H9 (cell line): Measurements from ENCODE around the gene CLIP1. TPM values are rescaled to one million over a fixed set of nuclear protein-coding genes. Genes with fewer than 3 reads are reported as not detected.

Source experiments
- DNase-seq: peaks from one replicate; pipeline ENCODE4 v3.0.0-alpha.2; 2017
- H2AFZ ChIP-seq: one replicate; pipeline ENCODE4 v1.6.1; 2013; ENCODE audit warnings: mild to moderate bottlenecking, low read length, control low read depth, moderate library complexity
- H2AK5ac ChIP-seq: 2 replicates; pipeline ENCODE4 v1.6.1; 2013; ENCODE audit warnings: low read length, control low read depth, mixed read lengths; ENCODE audit not compliant: insufficient read length
- H2BK120ac ChIP-seq: one replicate; pipeline ENCODE4 v1.6.1; 2013; ENCODE audit warnings: low read depth, mild to moderate bottlenecking, low read length, control low read depth, inconsistent platforms; ENCODE audit not compliant: poor library complexity, severe bottlenecking
- H2BK12ac ChIP-seq: 2 replicates; pipeline ENCODE4 v1.6.1; 2013; ENCODE audit warnings: low read length, control low read depth, mixed read lengths, low read depth; ENCODE audit not compliant: insufficient read length
- H2BK15ac ChIP-seq: 2 replicates; pipeline ENCODE4 v1.6.1; 2013; ENCODE audit warnings: low read depth, low read length, control low read depth
- H2BK20ac ChIP-seq: one replicate; pipeline ENCODE4 v1.6.1; 2013; ENCODE audit warnings: low read depth, mild to moderate bottlenecking, low read length, control low read depth, inconsistent platforms; ENCODE audit not compliant: poor library complexity, severe bottlenecking
- H2BK5ac ChIP-seq: 2 replicates; pipeline ENCODE4 v1.6.1; 2013; ENCODE audit warnings: low read length, control low read depth, mixed read lengths; ENCODE audit not compliant: insufficient read length
- H3K14ac ChIP-seq: 2 replicates; pipeline ENCODE4 v1.6.1; 2013; ENCODE audit warnings: low read length, control low read depth; ENCODE audit not compliant: insufficient read depth
- H3K18ac ChIP-seq: 2 replicates; pipeline ENCODE4 v1.6.1; 2013; ENCODE audit warnings: low read depth, mild to moderate bottlenecking, mixed read lengths, low read length, control low read depth; ENCODE audit not compliant: insufficient read length
- H3K23ac ChIP-seq: 2 replicates; pipeline ENCODE4 v1.6.1; 2013; ENCODE audit warnings: low read length, control low read depth, mixed read lengths, low read depth; ENCODE audit not compliant: insufficient read length
- H3K23me2 ChIP-seq: 2 replicates; pipeline ENCODE4 v1.6.1; 2013; ENCODE audit warnings: low read depth, mild to moderate bottlenecking, mixed read lengths, low read length, control low read depth; ENCODE audit not compliant: insufficient read length, poor library complexity, severe bottlenecking
- H3K27ac ChIP-seq: 2 replicates; pipeline ENCODE4 v1.5.1; 2013; ENCODE audit warnings: low read length, control low read depth, mixed read lengths, low read depth; ENCODE audit not compliant: insufficient read length
- H3K27me3 ChIP-seq: 2 replicates; pipeline ENCODE4 v1.6.1; 2013; ENCODE audit warnings: low read length, control low read depth, inconsistent platforms; ENCODE audit not compliant: insufficient read depth
- H3K4ac ChIP-seq: 2 replicates; pipeline ENCODE4 v1.6.1; 2013; ENCODE audit warnings: low read depth, mild to moderate bottlenecking, control low read depth, inconsistent platforms, low read length, moderate library complexity
- H3K4me1 ChIP-seq: 2 replicates; pipeline ENCODE4 v1.6.1; 2013; ENCODE audit warnings: low read length, control low read depth, inconsistent platforms; ENCODE audit not compliant: insufficient read depth
- H3K4me2 ChIP-seq: 2 replicates; pipeline ENCODE4 v1.6.1; 2013; ENCODE audit warnings: low read length, control low read depth, mixed read lengths; ENCODE audit not compliant: insufficient read length, insufficient read depth
- H3K56ac ChIP-seq: 2 replicates; pipeline ENCODE4 v1.6.1; 2013; ENCODE audit warnings: low read depth, mild to moderate bottlenecking, mixed read lengths, low read length, control low read depth; ENCODE audit not compliant: insufficient read length
- H3K79me1 ChIP-seq: 2 replicates; pipeline ENCODE4 v1.6.1; 2013; ENCODE audit warnings: low read depth, mild to moderate bottlenecking, moderate library complexity, low read length, control low read depth, inconsistent platforms; ENCODE audit not compliant: insufficient read depth, poor library complexity, severe bottlenecking
- H3K79me2 ChIP-seq: 2 replicates; pipeline ENCODE4 v1.6.1; 2013; ENCODE audit warnings: low read length, control low read depth, inconsistent platforms; ENCODE audit not compliant: insufficient read depth
- H3K9ac ChIP-seq: 2 replicates; pipeline ENCODE4 v1.6.1; 2013; ENCODE audit warnings: low read length, control low read depth, mixed read lengths; ENCODE audit not compliant: insufficient read length; ENCODE audit errors: extremely low read depth
- H3K9me3 ChIP-seq: one replicate; pipeline ENCODE4 v1.6.1; 2013; ENCODE audit warnings: low read depth, low read length, inconsistent platforms; ENCODE audit not compliant: control insufficient read depth
- H3T11ph ChIP-seq: one replicate; pipeline ENCODE4 v1.6.1; 2013; ENCODE audit warnings: mild to moderate bottlenecking, low read length, control low read depth, inconsistent platforms
- H4K20me1 ChIP-seq: one replicate; pipeline ENCODE4 v1.6.1; 2013; ENCODE audit not compliant: control insufficient read depth, insufficient read length, insufficient read depth
- H4K5ac ChIP-seq: 2 replicates; pipeline ENCODE4 v1.6.1; 2013; ENCODE audit warnings: low read depth, mild to moderate bottlenecking, mixed read lengths, low read length, control low read depth; ENCODE audit not compliant: insufficient read length
- H4K8ac ChIP-seq: replicated peaks from 2 replicates; pipeline ENCODE4 v1.6.1; 2013; ENCODE audit warnings: low read length, control low read depth, mixed read lengths, low read depth; ENCODE audit not compliant: insufficient read length
- H4K91ac ChIP-seq: 2 replicates; pipeline ENCODE4 v1.6.1; 2013; ENCODE audit warnings: low read depth, mild to moderate bottlenecking, moderate library complexity, mixed read lengths, low read length, control low read depth; ENCODE audit not compliant: insufficient read length
- H3K27ac Mint-ChIP-seq, 3 experiments: 2 replicates in 2 of 3; 3 replicates in 1 of 3; pipeline ENCODE4 v1.8.0; 2020 to 2021; ENCODE audit warnings: mixed read lengths in 3 of 3, mild to moderate bottlenecking in 1 of 3, moderate library complexity in 1 of 3
- H3K27me3 Mint-ChIP-seq: 2 replicates; pipeline ENCODE4 v1.8.0; 2021; ENCODE audit warnings: low read depth, mild to moderate bottlenecking, moderate library complexity, mixed read lengths
- H3K36me3 Mint-ChIP-seq, 3 experiments: 2 replicates in 2 of 3; 3 replicates in 1 of 3; pipeline ENCODE4 v1.8.0; 2020 to 2021; ENCODE audit warnings: low read depth in 3 of 3, mixed read lengths in 3 of 3; ENCODE audit not compliant: insufficient read depth in 1 of 3
- H3K4me1 Mint-ChIP-seq, 2 experiments: 2 replicates each; pipeline ENCODE4 v1.8.0; 2020; ENCODE audit warnings: mixed read lengths in 2 of 2
- H3K4me3 Mint-ChIP-seq, 2 experiments: 2 replicates in 1 of 2; 3 replicates in 1 of 2; pipeline ENCODE4 v1.8.0; 2020 to 2021; ENCODE audit warnings: mild to moderate bottlenecking in 2 of 2, mixed read lengths in 2 of 2, moderate library complexity in 1 of 2
- H3K9me3 Mint-ChIP-seq, 2 experiments: 2 replicates in 1 of 2; 3 replicates in 1 of 2; pipeline ENCODE4 v1.8.0; 2020; ENCODE audit warnings: mild to moderate bottlenecking in 2 of 2, mixed read lengths in 2 of 2, moderate library complexity in 1 of 2
- CTCF ChIP-seq: fragments of 200-600 bp; sonication (generic); conservative IDR thresholded peaks from 3 replicates; pipeline ENCODE4 v1.8.0; 2021; ENCODE audit warnings: antibody characterized with exemption, mild to moderate bottlenecking
- WGBS: extraction: QIAGEN DNeasy Blood & Tissue Kit; methylation state at CpG from one replicate; pipeline ENCODE4 v1.1.7; 2013; ENCODE audit warnings: missing lambda C conversion rate, low lambda C conversion rate, mixed read lengths; ENCODE audit not compliant: insufficient read length; ENCODE audit errors: extremely low coverage; 5-methylcytosine and 5-hydroxymethylcytosine counted together
- total RNA-seq: library from RNA; stranded (reverse); gene quantifications from 2 replicates; pipeline ENCODE4 v1.2.1, GENCODE V29; 2021

The CLIP1 gene
- total RNA-seq, 1 experiment from 2014 or later = 23.6 TPM

- H3K27ac ChIP-seq = no peak overlapping the region
- WGBS = no CpG with 5 or more reads among the region's 4 CpGs
- no peak overlapping the region for H2BK5ac ChIP-seq
- no peak overlapping the region for H3K18ac ChIP-seq
- no peak overlapping the region for H2BK15ac ChIP-seq
- H2BK120ac ChIP-seq = no peak overlapping the region
- Mint-ChIP-seq H3K4me1 (peaks cover 0 to 6% of the 10 kb centered on the region in 2 experiments; a peak in 2 of 4 replicates), H3K36me3 (peaks cover 0 to 4% (median 0%) of the 10 kb centered on the region in 3 experiments; a peak in 1 of 7 replicates), H3K27ac (0 out of 7 replicates have a peak overlapping the region, but pooled peaks of 1 of the 3 experiments have one; percentile 35), H3K4me3 (no peak overlapping the region), H3K27me3 (no peaks in the 10 kb centered on the region), H3K9me3 (no peaks in the 10 kb centered on the region; a peak in 1 of 5 replicates)
- H3K14ac ChIP-seq = no peak overlapping the region
- H3K56ac ChIP-seq = no peak overlapping the region
- H3K4ac ChIP-seq = no peak overlapping the region
- no peak overlapping the region for H3K23ac ChIP-seq
- no peaks in the 10 kb centered on the region for H3K79me2 ChIP-seq
- TF ChIP-seq CTCF = no peak
- H3K9ac ChIP-seq = no peak overlapping the region
- no peak overlapping the region for H2AFZ ChIP-seq
- no peak overlapping the region for H3K4me2 ChIP-seq
- no peaks in the 10 kb centered on the region for H3K27me3 ChIP-seq
- no peaks in the 10 kb centered on the region for H3K4me1 ChIP-seq
- H4K5ac ChIP-seq = no peak overlapping the region
- H4K8ac ChIP-seq = no peak overlapping the region
- H3K9me3 ChIP-seq = no peaks in the 10 kb centered on the region
- H2BK20ac ChIP-seq = no peak overlapping the region
- H3K79me1 ChIP-seq = peaks cover 3% of the 10 kb centered on the region
- H2BK12ac ChIP-seq = no peak overlapping the region
- H4K91ac ChIP-seq = no peak overlapping the region
- no peak overlapping the region for H2AK5ac ChIP-seq
- no peak for DNase-seq
- no peak overlapping the region for H3T11ph ChIP-seq
- no peaks in the 10 kb centered on the region for H3K23me2 ChIP-seq
- H4K20me1 ChIP-seq = no peaks in the 10 kb centered on the region
Measured at GRCh38 chr12:122412851-122413433, 9.5 kb downstream of the CLIP1 start.
